ENCODE measurements around the gene TLCD5. TPM values are rescaled to one million over a fixed set of nuclear protein-coding genes. Genes with fewer than 3 reads are reported as not detected.

Gene TLCD5
- total RNA-seq, 1 experiment from 2014 or later = 7.1 TPM

DNA sequence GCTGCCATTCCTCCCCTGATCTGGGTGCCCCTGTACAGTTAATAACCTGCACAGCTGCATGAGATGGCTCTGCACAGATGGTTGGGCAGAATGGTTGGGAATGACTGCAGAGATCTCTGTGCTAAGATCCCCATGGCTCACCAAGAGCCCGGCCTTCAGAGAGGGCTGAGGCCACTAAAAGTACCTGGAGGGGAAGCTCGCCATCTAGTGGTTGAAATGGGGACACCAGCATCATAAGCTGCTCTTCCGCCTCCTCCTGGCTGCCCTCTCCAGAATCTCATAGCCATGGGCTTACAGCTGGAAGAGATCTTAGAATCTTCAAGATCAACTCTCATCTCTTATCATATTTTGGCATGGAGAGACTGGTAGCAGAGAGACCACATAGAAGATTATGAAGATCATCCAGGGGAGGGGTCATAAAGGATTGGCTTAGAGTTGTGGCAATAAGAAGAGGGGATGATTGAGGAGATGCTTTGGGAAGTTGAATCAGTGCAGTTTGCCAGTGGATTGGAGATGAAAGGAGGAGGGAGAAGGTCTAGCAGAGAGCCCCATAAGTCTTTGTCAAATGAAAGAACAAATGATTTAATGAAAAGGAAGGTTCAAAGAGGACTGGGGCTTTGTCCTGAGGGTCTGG, 22.0 kb upstream of the TLCD5 start:
- Histone ChIP-seq H4K20me1 (ENCODE audit: control insufficient read depth, insufficient read depth, insufficient read length) (no peaks in the 10 kb centered on the region), H3K4ac (ENCODE audit: low read depth, low read length) (no peak overlapping the region), H3K56ac (ENCODE audit: insufficient read length, low read depth, low read length) (no peak overlapping the region), H2AFZ (ENCODE audit: low read length) (no peak overlapping the region), H3K79me1 (ENCODE audit: insufficient read depth, low read depth, low read length, poor library complexity, severe bottlenecking) (no peaks in the 10 kb centered on the region), H3K18ac (ENCODE audit: insufficient read length, low read depth, low read length) (no peak overlapping the region), H4K8ac (replicated peaks; ENCODE audit: insufficient read length, low read depth, low read length) (no peak overlapping the region), H3K27ac (ENCODE audit: insufficient read length, low read depth, low read length) (no peak overlapping the region), H3K79me2 (ENCODE audit: insufficient read depth, low read length) (no peaks in the 10 kb centered on the region), H3K4me1 (ENCODE audit: insufficient read depth, low read length) (no peaks in the 10 kb centered on the region; the same call in 1 of the 2 replicates), H4K5ac (ENCODE audit: insufficient read length, low read depth, low read length) (no peak overlapping the region), H2BK15ac (ENCODE audit: low read depth, low read length) (no peak overlapping the region), H3K23ac (ENCODE audit: insufficient read length, low read depth, low read length) (no peak overlapping the region), H3K23me2 (ENCODE audit: insufficient read length, low read depth, low read length, poor library complexity, severe bottlenecking) (no peaks in the 10 kb centered on the region), H2BK12ac (ENCODE audit: insufficient read length, low read depth, low read length) (no peak overlapping the region), H3K14ac (ENCODE audit: insufficient read depth, low read length) (no peak overlapping the region), H4K91ac (ENCODE audit: insufficient read length, low read depth, low read length) (no peak overlapping the region), H3K9me3 (ENCODE audit: control insufficient read depth, low read depth, low read length) (no peaks in the 10 kb centered on the region), H3K9ac (ENCODE audit: extremely low read depth, insufficient read length, low read length) (no peak overlapping the region), H2BK120ac (ENCODE audit: low read depth, low read length, poor library complexity, severe bottlenecking) (no peak overlapping the region), H2AK5ac (ENCODE audit: insufficient read length, low read length) (no peak overlapping the region), H2BK20ac (ENCODE audit: low read depth, low read length, poor library complexity, severe bottlenecking) (no peak overlapping the region), H3K27me3 (ENCODE audit: insufficient read depth, low read length) (no peaks in the 10 kb centered on the region), H2BK5ac (ENCODE audit: insufficient read length, low read length) (no peak overlapping the region), H3T11ph (ENCODE audit: low read length) (no peak overlapping the region), H3K4me2 (ENCODE audit: insufficient read depth, insufficient read length, low read length) (no peak overlapping the region)
- Mint-ChIP-seq H3K4me3 (no peak overlapping the region), H3K4me1 (peaks cover 32 to 35% of the 10 kb centered on the region in 2 experiments), H3K27ac (no peak overlapping the region), H3K27me3 (ENCODE audit: low read depth) (peaks cover 22% of the 10 kb centered on the region), H3K9me3 (no peaks in the 10 kb centered on the region), H3K36me3 (ENCODE audit: insufficient read depth in 1 of 3, low read depth in 3 of 3) (no peaks in the 10 kb centered on the region)
- peak; percentile 79 for DNase-seq
- WGBS (ENCODE audit: extremely low coverage, insufficient read length, low lambda C conversion rate) = no CpG with 5 or more reads among the region's 3 CpGs
- TF ChIP-seq, protein P1, sequence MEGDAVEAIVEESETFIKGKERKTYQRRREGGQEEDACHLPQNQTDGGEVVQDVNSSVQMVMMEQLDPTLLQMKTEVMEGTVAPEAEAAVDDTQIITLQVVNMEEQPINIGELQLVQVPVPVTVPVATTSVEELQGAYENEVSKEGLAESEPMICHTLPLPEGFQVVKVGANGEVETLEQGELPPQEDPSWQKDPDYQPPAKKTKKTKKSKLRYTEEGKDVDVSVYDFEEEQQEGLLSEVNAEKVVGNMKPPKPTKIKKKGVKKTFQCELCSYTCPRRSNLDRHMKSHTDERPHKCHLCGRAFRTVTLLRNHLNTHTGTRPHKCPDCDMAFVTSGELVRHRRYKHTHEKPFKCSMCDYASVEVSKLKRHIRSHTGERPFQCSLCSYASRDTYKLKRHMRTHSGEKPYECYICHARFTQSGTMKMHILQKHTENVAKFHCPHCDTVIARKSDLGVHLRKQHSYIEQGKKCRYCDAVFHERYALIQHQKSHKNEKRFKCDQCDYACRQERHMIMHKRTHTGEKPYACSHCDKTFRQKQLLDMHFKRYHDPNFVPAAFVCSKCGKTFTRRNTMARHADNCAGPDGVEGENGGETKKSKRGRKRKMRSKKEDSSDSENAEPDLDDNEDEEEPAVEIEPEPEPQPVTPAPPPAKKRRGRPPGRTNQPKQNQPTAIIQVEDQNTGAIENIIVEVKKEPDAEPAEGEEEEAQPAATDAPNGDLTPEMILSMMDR (conservative IDR thresholded peaks at IDR 0.05) = peak; percentile 99
